GM13976 (cell line): Measurements from ENCODE around the gene NMNAT3.

ENCODE experiments used
- DNase-seq: peaks from one replicate; pipeline ENCODE4 v3.0.0; 2012; ENCODE audit warnings: low spot score
- in situ Hi-C: fragments of 300-500 bp; cut with MboI; formaldehyde crosslinking; loops from one replicate; pipeline ENCODE4 v1.12.0; 2022; ENCODE audit warnings: low sequenced_read_pairs, mixed read lengths, inconsistent platforms; ENCODE audit not compliant: unreplicated experiment
- TF ChIP-seq, protein P1 (sequence below): IDR thresholded peaks from 2 replicates; pipeline ENCODE4 v1.5.1; 2012; ENCODE audit warnings: borderline replicate concordance, mild to moderate bottlenecking; ENCODE audit not compliant: insufficient read depth; ENCODE audit errors: extremely low read depth, missing control alignments, control extremely low read depth

NMNAT3 gene

DNA sequence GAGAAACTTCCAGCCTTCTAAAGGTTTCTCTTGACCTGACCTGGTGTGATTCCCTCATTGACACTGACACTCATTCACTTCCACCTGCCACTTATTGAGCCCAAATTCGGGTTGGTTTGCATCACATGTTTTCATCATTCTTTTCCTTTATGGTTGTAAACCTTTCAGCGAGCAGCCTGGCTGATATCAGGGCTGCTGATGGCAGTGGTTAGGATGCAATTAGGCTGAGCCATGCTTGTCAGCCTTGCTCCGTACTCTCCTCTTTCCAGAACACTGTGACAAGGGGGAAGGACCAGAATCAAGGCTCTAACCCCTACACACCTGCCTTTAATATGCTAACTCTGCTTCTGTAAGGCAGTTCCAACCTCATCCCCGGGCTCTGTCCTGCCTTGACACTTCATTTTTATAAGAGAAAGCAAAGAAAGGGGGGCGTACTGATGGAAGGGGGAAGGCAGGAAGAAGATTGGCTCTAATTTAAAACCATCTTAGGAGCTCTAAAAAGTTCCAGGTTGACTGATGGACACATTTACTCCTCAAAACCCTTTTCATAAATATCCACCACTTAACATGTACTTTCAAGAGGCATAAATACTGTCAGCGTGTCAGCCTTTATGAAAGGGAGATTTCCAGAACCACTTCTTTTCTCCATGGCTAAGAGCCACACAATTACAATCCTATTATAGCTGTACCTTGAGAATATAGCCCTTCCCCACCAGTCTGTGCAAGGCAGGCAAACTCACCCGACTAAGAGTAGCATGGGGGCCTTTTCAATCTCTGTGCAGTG is 5.7 kb downstream of the NMNAT3 start:
- in situ Hi-C loops: no loop called here
- TF ChIP-seq, protein P1, sequence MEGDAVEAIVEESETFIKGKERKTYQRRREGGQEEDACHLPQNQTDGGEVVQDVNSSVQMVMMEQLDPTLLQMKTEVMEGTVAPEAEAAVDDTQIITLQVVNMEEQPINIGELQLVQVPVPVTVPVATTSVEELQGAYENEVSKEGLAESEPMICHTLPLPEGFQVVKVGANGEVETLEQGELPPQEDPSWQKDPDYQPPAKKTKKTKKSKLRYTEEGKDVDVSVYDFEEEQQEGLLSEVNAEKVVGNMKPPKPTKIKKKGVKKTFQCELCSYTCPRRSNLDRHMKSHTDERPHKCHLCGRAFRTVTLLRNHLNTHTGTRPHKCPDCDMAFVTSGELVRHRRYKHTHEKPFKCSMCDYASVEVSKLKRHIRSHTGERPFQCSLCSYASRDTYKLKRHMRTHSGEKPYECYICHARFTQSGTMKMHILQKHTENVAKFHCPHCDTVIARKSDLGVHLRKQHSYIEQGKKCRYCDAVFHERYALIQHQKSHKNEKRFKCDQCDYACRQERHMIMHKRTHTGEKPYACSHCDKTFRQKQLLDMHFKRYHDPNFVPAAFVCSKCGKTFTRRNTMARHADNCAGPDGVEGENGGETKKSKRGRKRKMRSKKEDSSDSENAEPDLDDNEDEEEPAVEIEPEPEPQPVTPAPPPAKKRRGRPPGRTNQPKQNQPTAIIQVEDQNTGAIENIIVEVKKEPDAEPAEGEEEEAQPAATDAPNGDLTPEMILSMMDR: no peak
- no peak for DNase-seq

DNA sequence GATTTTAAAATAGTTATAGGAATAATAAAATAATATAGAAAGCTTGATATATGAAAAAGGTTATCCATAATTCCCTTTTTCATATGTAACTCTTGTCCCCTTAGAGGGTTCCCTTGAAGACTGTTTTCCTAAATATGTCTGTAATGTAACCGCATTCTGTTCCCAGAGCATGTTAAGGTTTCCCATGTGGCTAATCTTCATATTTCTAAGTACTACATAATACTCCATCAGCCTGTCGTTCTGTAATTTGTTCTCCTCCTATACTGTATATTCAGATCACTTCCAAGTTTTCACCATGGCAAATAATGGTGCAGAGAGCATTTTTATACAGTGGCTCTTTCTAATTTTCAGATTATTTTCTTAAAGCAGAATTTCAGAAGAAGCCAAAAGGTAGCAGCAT is 6.7 kb downstream of the NMNAT3 start:
- in situ Hi-C loops: no loop called here
- no peak for DNase-seq
- TF ChIP-seq, protein P1: no peak

DNA sequence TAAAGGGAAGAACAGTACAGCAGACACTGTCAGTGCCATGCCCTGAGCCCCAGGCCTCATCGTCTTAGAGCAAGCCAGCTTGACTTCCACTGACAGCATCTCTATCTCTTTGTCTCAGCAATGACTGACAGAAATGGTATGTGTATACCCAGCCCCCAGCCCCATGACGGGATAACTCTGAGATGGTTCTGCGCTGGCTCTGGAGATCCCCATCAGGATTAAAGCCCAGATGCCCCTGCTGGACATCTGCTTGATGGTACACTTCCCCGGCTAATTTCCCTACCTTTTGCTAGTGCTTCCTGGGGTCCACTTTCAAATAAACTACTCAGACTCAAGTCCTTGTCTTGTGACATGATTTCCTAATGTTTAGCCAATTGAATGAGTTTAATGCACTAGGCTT is 7.6 kb downstream of the NMNAT3 start:
- TF ChIP-seq, protein P1: no peak
- in situ Hi-C loops: no loop called here
- DNase-seq: no peak

DNA sequence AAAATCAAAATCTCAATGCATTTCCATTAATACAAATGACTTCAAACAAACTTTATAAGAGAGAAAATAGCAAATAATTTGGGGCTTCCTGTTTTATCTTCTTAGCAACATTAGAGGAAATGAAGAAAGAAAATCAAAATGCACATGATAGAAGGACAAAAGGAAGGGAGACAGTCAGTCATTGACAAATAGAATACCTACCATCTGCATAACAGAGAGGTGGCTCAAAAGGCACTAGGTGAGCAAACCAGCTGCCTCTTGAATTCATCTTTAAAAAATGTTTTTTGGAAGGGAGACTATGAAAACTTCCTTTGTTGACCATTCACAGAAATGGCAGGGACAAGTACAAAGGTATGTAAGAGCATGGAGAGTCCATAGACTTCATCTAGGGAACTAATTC is 9.4 kb downstream of the NMNAT3 start:
- DNase-seq: no peak
- in situ Hi-C loops: no loop called here
- TF ChIP-seq, protein P1: no peak

DNA sequence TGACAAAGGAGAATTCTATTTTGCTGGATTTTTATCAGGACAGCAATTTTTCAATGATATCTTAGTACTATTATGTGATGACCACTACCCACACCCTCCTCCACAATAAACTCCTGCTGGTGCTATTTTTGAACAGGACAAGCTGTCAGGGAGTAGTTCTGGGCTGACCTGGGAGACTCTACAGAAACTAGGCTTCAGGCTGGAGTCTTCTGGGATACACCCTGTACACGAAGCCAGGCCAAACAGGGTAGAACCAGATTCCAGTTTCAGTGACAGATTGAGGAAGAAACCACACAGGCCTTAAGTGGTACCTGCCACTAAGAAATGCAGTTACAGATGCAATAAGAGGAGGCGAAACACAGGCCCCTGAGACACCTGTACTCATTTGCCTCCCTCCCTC is 12.8 kb downstream of the NMNAT3 start:
- in situ Hi-C loops: no loop called here
- TF ChIP-seq, protein P1: no peak
- no peak for DNase-seq

DNA sequence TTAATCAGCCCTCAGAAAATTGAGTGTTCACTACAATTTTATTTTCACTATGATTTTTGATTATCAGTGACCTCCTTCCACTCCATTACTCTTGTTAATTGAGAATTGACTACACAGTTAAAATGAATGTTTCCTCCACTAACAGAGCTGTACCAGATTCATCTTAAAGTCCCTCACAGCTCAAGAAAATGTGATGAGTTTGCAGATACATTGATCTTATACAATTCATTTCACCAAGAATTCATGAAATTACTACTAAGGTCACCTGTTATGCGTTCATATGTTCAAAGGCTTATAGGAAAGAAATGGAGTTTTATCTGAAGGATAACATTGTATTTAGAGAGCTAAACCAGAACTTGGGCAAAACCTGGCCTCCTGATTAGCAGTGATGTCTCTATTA is 17.5 kb downstream of the NMNAT3 start:
- TF ChIP-seq, protein P1: no peak
- in situ Hi-C loops: no loop called here
- no peak for DNase-seq

DNA sequence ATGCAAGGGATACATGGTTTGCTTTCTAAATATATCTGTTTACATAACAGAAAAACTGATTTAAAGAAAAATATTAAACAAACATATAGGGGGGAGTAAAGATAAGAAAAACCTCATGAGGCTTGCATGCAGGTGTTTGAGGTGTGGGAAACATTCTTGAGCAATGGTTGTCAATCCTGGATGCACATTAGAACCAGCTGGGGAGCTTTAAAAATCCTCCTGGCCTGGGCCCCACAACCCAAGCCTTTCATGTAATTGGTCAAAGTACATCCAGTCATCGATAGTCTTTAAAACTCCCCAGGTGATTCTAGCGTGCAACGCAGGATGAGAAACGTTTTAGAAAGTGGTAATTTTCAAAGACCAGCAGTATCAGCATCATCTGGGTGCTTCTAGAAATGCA is 18.3 kb downstream of the NMNAT3 start:
- in situ Hi-C loops: no loop called here
- TF ChIP-seq, protein P1: no peak
- DNase-seq: no peak
